H1 (cell line): Measurements from ENCODE around the gene RPL7L1. TPM values are rescaled to one million over a fixed set of nuclear protein-coding genes. Genes with fewer than 3 reads are reported as not detected.

ENCODE experiments used
- ATF2 ChIP-seq: IDR thresholded peaks from 2 replicates; pipeline ENCODE4 v1.6.1; 2012; ENCODE audit warnings: low read length, inconsistent platforms
- ATF3 ChIP-seq: IDR thresholded peaks from 2 replicates; pipeline ENCODE4 v1.6.1; 2011; ENCODE audit warnings: low read depth, mild to moderate bottlenecking, low read length; ENCODE audit not compliant: insufficient read depth
- CBX8 ChIP-seq: fragments of 300-800, 300-1000 bp; sonication (generic); IDR thresholded peaks from 2 replicates; pipeline ENCODE4 v1.7.1; 2016; ENCODE audit warnings: low read depth, low read length, borderline replicate concordance
- CEBPB ChIP-seq: IDR thresholded peaks from 2 replicates; pipeline ENCODE4 v1.6.1; 2012; ENCODE audit warnings: low read depth, low read length
- CHD1 ChIP-seq: IDR thresholded peaks from 2 replicates; pipeline ENCODE4 v1.6.1; 2012; ENCODE audit warnings: low read depth, low read length, improper control_type of control experiment
- CHD2 ChIP-seq: IDR thresholded peaks from 2 replicates; pipeline ENCODE4 v1.6.1; 2012; ENCODE audit warnings: low read length, improper control_type of control experiment
- CTBP2 ChIP-seq: IDR thresholded peaks from 2 replicates; pipeline ENCODE4 v1.7.0; 2011; ENCODE audit warnings: borderline replicate concordance, mild to moderate bottlenecking, moderate library complexity, mixed read lengths, low read length; ENCODE audit not compliant: insufficient read depth, insufficient read length
- E2F6 ChIP-seq: IDR thresholded peaks from 2 replicates; pipeline ENCODE4 v1.6.1; 2012; ENCODE audit warnings: inconsistent platforms
- HDAC6 ChIP-seq: IDR thresholded peaks from one replicate; pipeline ENCODE4 v1.7.1; 2012; ENCODE audit warnings: low read depth, mild to moderate bottlenecking, inconsistent platforms, low read length, moderate library complexity
- JUN ChIP-seq: IDR thresholded peaks from 2 replicates; pipeline ENCODE4 v1.6.1; 2011; ENCODE audit warnings: low read depth, mild to moderate bottlenecking, improper control_type of control experiment, low read length
- JUND ChIP-seq: IDR thresholded peaks from 2 replicates; pipeline ENCODE4 v1.6.1; 2011; ENCODE audit warnings: mild to moderate bottlenecking, improper control_type of control experiment, low read length
- KDM5A ChIP-seq: fragments of 200-600 bp; IDR thresholded peaks from 2 replicates; pipeline ENCODE4 v1.7.1; 2012; ENCODE audit warnings: mild to moderate bottlenecking, low read length, inconsistent platforms, mixed read lengths
- NRF1 ChIP-seq: IDR thresholded peaks from 2 replicates; pipeline ENCODE4 v1.6.1; 2011; ENCODE audit warnings: mild to moderate bottlenecking, low read depth, low read length, improper control_type of control experiment
- POLR2A ChIP-seq, 2 experiments: IDR thresholded peaks; 1 replicate in 1 of 2; 2 replicates in 1 of 2; pipeline ENCODE4 v1.6.1; 2011; ENCODE audit warnings: low read depth in 2 of 2, low read length in 2 of 2, mild to moderate bottlenecking in 2 of 2; ENCODE audit errors: control extremely low read depth in 1 of 2
- RNF2 ChIP-seq: fragments of 200-900, 300-1000 bp; sonication (generic); IDR thresholded peaks from 2 replicates; pipeline ENCODE4 v1.7.1; 2016; ENCODE audit warnings: borderline replicate concordance, low read depth, mild to moderate bottlenecking, antibody characterized with exemption, low read length; ENCODE audit not compliant: poor library complexity, severe bottlenecking; ENCODE audit errors: missing control alignments
- RXRA ChIP-seq: IDR thresholded peaks from 2 replicates; pipeline ENCODE4 v1.6.1; 2011; ENCODE audit warnings: low read depth, mild to moderate bottlenecking, low read length, moderate library complexity; ENCODE audit not compliant: insufficient read depth
- SAP30 ChIP-seq: fragments of 300-600 bp; sonication (generic); IDR thresholded peaks from 2 replicates; pipeline ENCODE4 v1.7.1; 2012; ENCODE audit warnings: low read length, moderate library complexity, mild to moderate bottlenecking, inconsistent platforms; ENCODE audit not compliant: insufficient read depth, insufficient replicate concordance
- SIRT6 ChIP-seq: IDR thresholded peaks from one replicate; pipeline ENCODE4 v1.7.1; 2012; ENCODE audit warnings: low read length, inconsistent platforms
- SUZ12 ChIP-seq: fragments of 200-600 bp; sonication (generic); IDR thresholded peaks from 2 replicates; pipeline ENCODE4 v1.6.1; 2012; ENCODE audit warnings: mild to moderate bottlenecking, inconsistent platforms, low read length, moderate library complexity, mixed read lengths
- TCF12 ChIP-seq: IDR thresholded peaks from 2 replicates; pipeline ENCODE4 v1.6.1; 2011; ENCODE audit warnings: low read depth, mild to moderate bottlenecking, low read length
- TEAD4 ChIP-seq: IDR thresholded peaks from 2 replicates; pipeline ENCODE4 v1.6.1; 2012; ENCODE audit warnings: low read depth, low read length, inconsistent platforms, mixed read lengths
- polyA plus RNA-seq, 7 experiments: library from polyadenylated mRNA; depleted of rRNA in 3 of 7; stranded (reverse) in 5 of 7; unstranded in 2 of 7; fragments of >200 nt in 5 of 7; fragments of 200-250 nt in 2 of 7; gene quantifications; 1 replicate in 5 of 7; 2 replicates in 1 of 7; 4 replicates in 1 of 7; pipeline versions ENCODE4 v1.2.1 to v1.2.3, GENCODE V29; 2011 to 2013; ENCODE audit warnings: missing spikeins in 2 of 7, mixed read lengths in 2 of 7
- total RNA-seq: library from RNA; stranded (reverse); fragmentation: NEBNext Ultra II Directional; extraction: Animal tissue kit (Norgen Biotek cat#: 25700); gene quantifications from 2 replicates; pipeline ENCODE4 v1.2.1, GENCODE V29; 2021

RPL7L1 gene
- total and polyA plus RNA-seq, 2 of the 8 experiments (the other 6 are each of a cell fraction or from before 2014, with no cell fraction given), result 31.0 to 117 TPM

- TF ChIP-seq SAP30, result peak; percentile 15
- peak; percentile 96 for TF ChIP-seq JUND
- no peak for TF ChIP-seq ATF3
- no peak for TF ChIP-seq NRF1
- no peak for TF ChIP-seq TCF12
- TF ChIP-seq CHD1, result peak; percentile 94
- no peak for TF ChIP-seq SIRT6
- TF ChIP-seq RNF2, result no peak
- no peak for TF ChIP-seq SUZ12
- TF ChIP-seq CTBP2, result no peak
- 0 out of 2 replicates have a peak, but pooled peaks have one; percentile 40 for TF ChIP-seq KDM5A
- no peak for TF ChIP-seq RXRA
- no peak for TF ChIP-seq HDAC6
- TF ChIP-seq JUN, result no peak
- TF ChIP-seq CEBPB, result no peak
- no peak for TF ChIP-seq CBX8
- TF ChIP-seq CHD2, result peak; percentile 40
- TF ChIP-seq TEAD4, result peak; percentile 3; the same call in 1 of the 2 replicates
- TF ChIP-seq E2F6, result no peak
- peak; percentile 89 to 98 for TF ChIP-seq POLR2A (IDR thresholded peaks at IDR 0.05; ENCODE audit: control extremely low read depth in 1 of 2, low read depth in 2 of 2, low read length in 2 of 2)
- peak; percentile 32 for TF ChIP-seq ATF2
Measured at GRCh38 chr6:42890311-42891198, 11.1 kb downstream of the RPL7L1 start (continued).
